NCI-H345 treated with DMSO at 0.1 percent for 48 hours (cell line): ENCODE results near the gene ELOVL2.
"Not testable (repeated sequence)": the region's sequence is repeated elsewhere in the genome, so short reads cannot be mapped to it uniquely, and the experiment has no call there.

Experiments
- DNase-seq: peaks from one replicate; lab custom pipeline; 2025; ENCODE audit not compliant: unreplicated experiment; lab: John Stamatoyannopoulos, UW

The ELOVL2 gene

GRCh38 chr6:11023032-11023431 lies 21.1 kb downstream of the ELOVL2 start:
- no peak for DNase-seq

- no peak for DNase-seq
These were observed 22.4 kb downstream of the ELOVL2 start for GRCh38 chr6:11021714-11022113.

- DNase-seq, result no peak
These were observed 23.1 kb downstream of the ELOVL2 start for GRCh38 chr6:11021003-11021402.

- DNase-seq, result no peak
These were observed 25.9 kb downstream of the ELOVL2 start for GRCh38 chr6:11018225-11018624.

- no peak for DNase-seq
These were observed 27.0 kb downstream of the ELOVL2 start for GRCh38 chr6:11017090-11017489.

GRCh38 chr6:11016452-11016851 lies 27.7 kb downstream of the ELOVL2 start:
- DNase-seq, result no peak

GRCh38 chr6:11015102-11015501 lies 29.0 kb downstream of the ELOVL2 start:
- no peak for DNase-seq

- DNase-seq, result no peak
These were observed 30.4 kb downstream of the ELOVL2 start for GRCh38 chr6:11013721-11014070.

GRCh38 chr6:11012976-11013720 lies 31.0 kb downstream of the ELOVL2 start:
- DNase-seq, result no peak

GRCh38 chr6:11012295-11012754 lies 31.8 kb downstream of the ELOVL2 start:
- DNase-seq, result no peak

GRCh38 chr6:11011787-11012234 lies 32.3 kb downstream of the ELOVL2 start:
- DNase-seq, result no peak

- no peak for DNase-seq
These were observed 34.8 kb downstream of the ELOVL2 start for GRCh38 chr6:11009353-11009752.

- no peak for DNase-seq
These were observed 35.3 kb downstream of the ELOVL2 start for GRCh38 chr6:11008821-11009220.

GRCh38 chr6:11007715-11008608 lies 36.1 kb downstream of the ELOVL2 start:
- no peak for DNase-seq

- DNase-seq, result no peak
These were observed 38.0 kb downstream of the ELOVL2 start for GRCh38 chr6:11006061-11006460.

- not testable (repeated sequence) for DNase-seq
These were observed 40.8 kb downstream of the ELOVL2 start for GRCh38 chr6:11003297-11003696.

GRCh38 chr6:11002176-11002575 lies 41.9 kb downstream of the ELOVL2 start:
- no peak for DNase-seq

GRCh38 chr6:10999994-11000393 lies 44.1 kb downstream of the ELOVL2 start:
- DNase-seq, result no peak

- DNase-seq, result no peak
These were observed 48.9 kb downstream of the ELOVL2 start for GRCh38 chr6:10995114-10995707.

- DNase-seq, result no peak
These were observed 50.2 kb downstream of the ELOVL2 start for GRCh38 chr6:10993896-10994295.

- DNase-seq, result no peak
These were observed 53.0 kb downstream of the ELOVL2 start for GRCh38 chr6:10991115-10991514.

- no peak for DNase-seq
These were observed 54.5 kb downstream of the ELOVL2 start for GRCh38 chr6:10989587-10989986.
